Measurements from ENCODE around the gene ACTN2. TPM values are rescaled to one million over a fixed set of nuclear protein-coding genes. Genes with fewer than 3 reads are reported as not detected.
"Not testable (repeated sequence)": the region's sequence is repeated elsewhere in the genome, so short reads cannot be mapped to it uniquely, and the experiment has no call there.

The ACTN2 gene
- 0.40 and 0.44 TPM in 2 replicates for total RNA-seq

GRCh38 chr1:236685917-236686814, at the start of gene ACTN2:
Gene ACTN2 (plus strand): TSS chr1:236686499. CDS start chr1:236686674, 175 bp downstream.
- Mint-ChIP-seq H3K9me3 (peaks cover 5% of the 10 kb centered on the region), H3K4me3 (peak within 1 kb of the TSS; percentile 79), H3K4me1 (peaks cover 9% of the 10 kb centered on the region), H3K27me3 (peaks cover 51% of the 10 kb centered on the region), H3K36me3 (ENCODE audit: low read depth) (peaks cover 4% of the 10 kb centered on the region), H3K27ac (peak within 1 kb of the TSS; percentile 54)
- intact Hi-C loops (cut with micrococcal nuclease) = no loop called here
- DNase-seq = peak; percentile 79

GRCh38 chr1:236638945-236639344, 47.4 kb upstream of the ACTN2 start:
- no peaks in the 10 kb centered on the region for H3K9me3 Mint-ChIP-seq
- DNase-seq = no peak
- no peak overlapping the region for H3K27ac Mint-ChIP-seq
- H3K27me3 Mint-ChIP-seq = no peaks in the 10 kb centered on the region
- no peak overlapping the region for H3K4me3 Mint-ChIP-seq
- intact Hi-C loops (cut with micrococcal nuclease) = no loop called here
- no peaks in the 10 kb centered on the region for H3K36me3 Mint-ChIP-seq (ENCODE audit: low read depth)
- H3K4me1 Mint-ChIP-seq = no peaks in the 10 kb centered on the region

- intact Hi-C loops (cut with micrococcal nuclease) = no loop called here
- Mint-ChIP-seq H3K36me3 (ENCODE audit: low read depth) (no peaks in the 10 kb centered on the region), H3K27me3 (no peaks in the 10 kb centered on the region), H3K4me1 (no peaks in the 10 kb centered on the region), H3K4me3 (no peak overlapping the region), H3K9me3 (no peaks in the 10 kb centered on the region), H3K27ac (no peak overlapping the region)
- no peak for DNase-seq
Measured at GRCh38 chr1:236639686-236640085, 46.6 kb upstream of the ACTN2 start.

GRCh38 chr1:236642763-236643162, 43.5 kb upstream of the ACTN2 start:
- intact Hi-C loops (cut with micrococcal nuclease) = no loop called here
- H3K27me3 Mint-ChIP-seq = no peaks in the 10 kb centered on the region

GRCh38 chr1:236645016-236645680, 41.2 kb upstream of the ACTN2 start:
- intact Hi-C loops (cut with micrococcal nuclease) = no loop called here
- Mint-ChIP-seq H3K4me1 (no peaks in the 10 kb centered on the region), H3K4me3 (no peak overlapping the region), H3K9me3 (no peaks in the 10 kb centered on the region), H3K36me3 (ENCODE audit: low read depth) (no peaks in the 10 kb centered on the region), H3K27ac (no peak overlapping the region), H3K27me3 (no peaks in the 10 kb centered on the region)
- DNase-seq = no peak

More at GRCh38 chr1:236642763-236643162, 43.5 kb upstream of the ACTN2 start:
- Mint-ChIP-seq H3K4me3 (no peak overlapping the region), H3K4me1 (no peaks in the 10 kb centered on the region), H3K9me3 (no peaks in the 10 kb centered on the region), H3K27ac (no peak overlapping the region), H3K36me3 (ENCODE audit: low read depth) (no peaks in the 10 kb centered on the region)
- no peak for DNase-seq

GRCh38 chr1:236654511-236654910, 31.8 kb upstream of the ACTN2 start:
- H3K27ac Mint-ChIP-seq = no peak overlapping the region
- no peak overlapping the region for H3K4me3 Mint-ChIP-seq
- no peaks in the 10 kb centered on the region for H3K36me3 Mint-ChIP-seq (ENCODE audit: low read depth)
- no peaks in the 10 kb centered on the region for H3K9me3 Mint-ChIP-seq
- no peak for DNase-seq
- H3K4me1 Mint-ChIP-seq = no peaks in the 10 kb centered on the region
- H3K27me3 Mint-ChIP-seq = no peaks in the 10 kb centered on the region
- intact Hi-C loops (cut with micrococcal nuclease) = no loop called here

- Mint-ChIP-seq H3K36me3 (ENCODE audit: low read depth) (no peaks in the 10 kb centered on the region), H3K4me3 (no peak overlapping the region), H3K27me3 (no peaks in the 10 kb centered on the region), H3K9me3 (no peaks in the 10 kb centered on the region), H3K27ac (no peak overlapping the region), H3K4me1 (no peaks in the 10 kb centered on the region)
- no peak for DNase-seq
- intact Hi-C loops (cut with micrococcal nuclease) = no loop called here
Measured at GRCh38 chr1:236654957-236655356, 31.3 kb upstream of the ACTN2 start.

- no peaks in the 10 kb centered on the region for H3K36me3 Mint-ChIP-seq (ENCODE audit: low read depth)
- H3K4me1 Mint-ChIP-seq = no peaks in the 10 kb centered on the region
- H3K9me3 Mint-ChIP-seq = no peaks in the 10 kb centered on the region
- H3K4me3 Mint-ChIP-seq = no peak overlapping the region
- no peaks in the 10 kb centered on the region for H3K27me3 Mint-ChIP-seq
- intact Hi-C loops (cut with micrococcal nuclease) = no loop called here
- H3K27ac Mint-ChIP-seq = no peak overlapping the region
- DNase-seq = no peak
Measured at GRCh38 chr1:236657398-236657797, 28.9 kb upstream of the ACTN2 start.

- intact Hi-C loops (cut with micrococcal nuclease) = no loop called here
- H3K27me3 Mint-ChIP-seq = no peaks in the 10 kb centered on the region
- H3K27ac Mint-ChIP-seq = no peak overlapping the region
- no peak overlapping the region for H3K4me3 Mint-ChIP-seq
- H3K36me3 Mint-ChIP-seq (ENCODE audit: low read depth) = no peaks in the 10 kb centered on the region
- H3K9me3 Mint-ChIP-seq = no peaks in the 10 kb centered on the region
- peaks cover 4% of the 10 kb centered on the region for H3K4me1 Mint-ChIP-seq
- DNase-seq = no peak
Measured at GRCh38 chr1:236659792-236660587, 26.3 kb upstream of the ACTN2 start.

GRCh38 chr1:236663934-236664333, 22.4 kb upstream of the ACTN2 start:
- Mint-ChIP-seq H3K27me3 (no peaks in the 10 kb centered on the region), H3K4me3 (no peak overlapping the region), H3K9me3 (no peaks in the 10 kb centered on the region), H3K4me1 (peaks cover 4% of the 10 kb centered on the region), H3K36me3 (ENCODE audit: low read depth) (no peaks in the 10 kb centered on the region), H3K27ac (no peak overlapping the region)
- intact Hi-C loops (cut with micrococcal nuclease) = no loop called here
- no peak for DNase-seq

- H3K9me3 Mint-ChIP-seq; DNase-seq; intact Hi-C loops (cut with micrococcal nuclease); H3K4me1 Mint-ChIP-seq; H3K4me3 Mint-ChIP-seq; H3K27me3 Mint-ChIP-seq; H3K27ac Mint-ChIP-seq; H3K36me3 Mint-ChIP-seq (ENCODE audit: low read depth): not testable (repeated sequence)
Measured at GRCh38 chr1:236668909-236669308, 17.4 kb upstream of the ACTN2 start.

- Mint-ChIP-seq H3K36me3 (ENCODE audit: low read depth) (no peaks in the 10 kb centered on the region), H3K27ac (no peak overlapping the region), H3K9me3 (no peaks in the 10 kb centered on the region), H3K4me3 (no peak overlapping the region), H3K27me3 (peaks cover 7% of the 10 kb centered on the region), H3K4me1 (no peaks in the 10 kb centered on the region)
- no peak for DNase-seq
- intact Hi-C loops (cut with micrococcal nuclease) = no loop called here
Measured at GRCh38 chr1:236670060-236670459, 16.2 kb upstream of the ACTN2 start.

GRCh38 chr1:236673289-236673919, 12.9 kb upstream of the ACTN2 start:
- intact Hi-C loops (cut with micrococcal nuclease) = no loop called here
- H3K4me1 Mint-ChIP-seq = no peaks in the 10 kb centered on the region
- no peak overlapping the region for H3K27ac Mint-ChIP-seq
- no peaks in the 10 kb centered on the region for H3K36me3 Mint-ChIP-seq (ENCODE audit: low read depth)
- no peak for DNase-seq
- H3K27me3 Mint-ChIP-seq = peaks cover 16% of the 10 kb centered on the region
- no peak overlapping the region for H3K4me3 Mint-ChIP-seq
- H3K9me3 Mint-ChIP-seq = no peaks in the 10 kb centered on the region

Data from activated CD4-positive, alpha-beta T cell treated with anti-CD3 and anti-CD28 coated beads, Interleukin-2, amount 10 ng/mL, durations not matched to agents 24 days and 14 days (primary cell).